Uterus (tissue), 4 donors: ENCODE data around the gene IFI27L2. TPM values are rescaled to one million over a fixed set of nuclear protein-coding genes. Genes with fewer than 3 reads are reported as not detected.

Source experiments
- DNase-seq, 2 donors: peaks; one replicate each; pipeline ENCODE4 v3.0.0-alpha.2; 2019 to 2020
- H3K27ac ChIP-seq, 2 donors: fragments of 200-600 bp; sonication (generic); 1 replicate in 1 of 2; 2 replicates in 1 of 2; pipeline ENCODE4 v1.5.1; 2016 to 2018
- H3K27me3 ChIP-seq, 2 donors: fragments of 200-600 bp; sonication (generic); one replicate each; pipeline ENCODE4 v1.5.1; 2018 to 2019; ENCODE audit warnings: control low read depth in 1 of 2
- H3K36me3 ChIP-seq, 2 donors: fragments of 200-600 bp; sonication (generic); one replicate each; pipeline ENCODE4 v1.5.1; 2019; ENCODE audit warnings: control low read depth in 1 of 2
- H3K4me1 ChIP-seq, 2 donors: fragments of 200-600 bp; sonication (generic); one replicate each; pipeline ENCODE4 v1.5.1; 2018 to 2019; ENCODE audit warnings: control low read depth in 1 of 2
- H3K4me3 ChIP-seq, 2 donors: fragments of 200-600 bp; sonication (generic); 1 replicate in 1 of 2; 2 replicates in 1 of 2; pipeline ENCODE4 v1.5.1; 2018 to 2019; ENCODE audit warnings: mild to moderate bottlenecking in 1 of 2
- H3K9me3 ChIP-seq, 2 donors: fragments of 200-600 bp; sonication (generic); one replicate each; pipeline ENCODE4 v1.5.1; 2019; ENCODE audit warnings: control low read depth in 1 of 2
- CTCF ChIP-seq, 4 experiments: fragments of 200-600 bp in 2 of 4; fragments of 450-650 bp in 2 of 4; sonication (generic) in 2 of 4; IDR thresholded peaks; one replicate each; pipeline ENCODE4 v1.5.1; 2016 to 2019; ENCODE audit warnings: antibody characterized with exemption in 4 of 4, mild to moderate bottlenecking in 2 of 4, moderate library complexity in 1 of 4
- POLR2A ChIP-seq, 2 donors: fragments of 450-650 bp; IDR thresholded peaks; one replicate each; pipeline ENCODE4 v1.6.1; 2016; ENCODE audit warnings: antibody characterized with exemption in 2 of 2, mild to moderate bottlenecking in 1 of 2, moderate library complexity in 1 of 2
- intact Hi-C: fragments of 100-400 bp; cut with DNase I; formaldehyde crosslinking; loops from one replicate; pipeline ENCODE4 v1.15.1; 2023; ENCODE audit warnings: low total_unique reads
- total RNA-seq, 4 donors: library from RNA; depleted of rRNA in 3 of 4; stranded (reverse); fragments of >200 nt in 3 of 4; gene quantifications; one replicate each; pipeline versions ENCODE4 v1.1.0 to v1.2.4, GENCODE V29; 2014 to 2023
- donor health status: DM: yes; HTN: yes; CAD: no.

IFI27L2 gene
- 100 to 1,000 TPM in 1 of 4 donors, 10 to 100 TPM in 3; 14.3 to 111 (median 45.0) TPM for total RNA-seq

GRCh38 chr14:94129111-94129757, at the start of gene IFI27L2:
TSS of gene IFI27L2 (minus strand) at chr14:94129604. CDS start at chr14:94129564, 40 bp downstream.
- intact Hi-C loops, result no loop called here
- no peaks in the 10 kb centered on the region for H3K36me3 ChIP-seq
- no peaks in the 10 kb centered on the region for H3K27me3 ChIP-seq
- peak; percentile 73 to 79 for DNase-seq
- no peaks in the 10 kb centered on the region for H3K9me3 ChIP-seq
- TF ChIP-seq POLR2A (IDR thresholded peaks at IDR 0.05) (peak in 1 of 2 donors; percentile 38), CTCF (IDR thresholded peaks at IDR 0.05) (peak in 3 of 4 experiments; percentile 28 to 48 (median 31))
- peak within 1 kb of the TSS; percentile 89 to 92 for H3K27ac ChIP-seq
- peak within 1 kb of the TSS; percentile 31 to 48 for H3K4me3 ChIP-seq
- peaks cover 0 to 3% of the 10 kb centered on the region in 2 donors for H3K4me1 ChIP-seq

- Histone ChIP-seq H3K27me3 (peaks cover 0 to 3% of the 10 kb centered on the region in 2 donors), H3K4me1 (peaks cover 0 to 18% of the 10 kb centered on the region in 2 donors)
- intact Hi-C loops, result no loop called here
These were observed 48.4 kb upstream of the IFI27L2 start for GRCh38 chr14:94177806-94178205.

GRCh38 chr14:94176808-94177207, 47.4 kb upstream of the IFI27L2 start:
- Histone ChIP-seq H3K9me3 (no peaks in the 10 kb centered on the region), H3K27me3 (peaks cover 0 to 3% of the 10 kb centered on the region in 2 donors), H3K4me1 (peaks cover 0 to 18% of the 10 kb centered on the region in 2 donors), H3K27ac (no peak overlapping the region), H3K36me3 (no peaks in the 10 kb centered on the region), H3K4me3 (no peak overlapping the region)
- TF ChIP-seq POLR2A (IDR thresholded peaks at IDR 0.05) (no peak), CTCF (IDR thresholded peaks at IDR 0.05) (no peak)
- DNase-seq, result no peak
- intact Hi-C loops, result no loop called here

More at GRCh38 chr14:94177806-94178205, 48.4 kb upstream of the IFI27L2 start:
- Histone ChIP-seq H3K4me3 (no peak overlapping the region), H3K9me3 (no peaks in the 10 kb centered on the region), H3K27ac (no peak overlapping the region), H3K36me3 (no peaks in the 10 kb centered on the region)
- DNase-seq, result no peak
- TF ChIP-seq CTCF (IDR thresholded peaks at IDR 0.05) (no peak), POLR2A (IDR thresholded peaks at IDR 0.05) (no peak)

- no peaks in the 10 kb centered on the region for H3K9me3 ChIP-seq
- intact Hi-C loops, result no loop called here
- peaks cover 0 to 18% of the 10 kb centered on the region in 2 donors for H3K4me1 ChIP-seq
- DNase-seq, result no peak
- H3K36me3 ChIP-seq, result no peaks in the 10 kb centered on the region
- no peak overlapping the region for H3K27ac ChIP-seq
- peaks cover 0 to 3% of the 10 kb centered on the region in 2 donors for H3K27me3 ChIP-seq
- H3K4me3 ChIP-seq, result peak overlapping the region in 1 of 2 donors; percentile 46
- no peak for TF ChIP-seq CTCF (IDR thresholded peaks at IDR 0.05)
- no peak for TF ChIP-seq POLR2A (IDR thresholded peaks at IDR 0.05)
These were observed 46.3 kb upstream of the IFI27L2 start for GRCh38 chr14:94175747-94176146.

- intact Hi-C loops, result no loop called here
- peak; percentile 28 to 36 for DNase-seq
- Histone ChIP-seq H3K4me3 (peak overlapping the region; percentile 46 to 52), H3K9me3 (no peaks in the 10 kb centered on the region), H3K4me1 (peaks cover 0 to 18% of the 10 kb centered on the region in 2 donors), H3K27me3 (peaks cover 0 to 3% of the 10 kb centered on the region in 2 donors), H3K27ac (no peak overlapping the region), H3K36me3 (no peaks in the 10 kb centered on the region)
- no peak for TF ChIP-seq CTCF (IDR thresholded peaks at IDR 0.05)
- TF ChIP-seq POLR2A (IDR thresholded peaks at IDR 0.05), result no peak
These were observed 45.8 kb upstream of the IFI27L2 start for GRCh38 chr14:94175011-94175745.
